HepG2 (cell line): Measurements from ENCODE around the gene GUCY1A1.

Source experiments
- CCAR2 ChIP-seq: fragments of 200-400 bp; formaldehyde crosslinking; optimal IDR thresholded peaks from 2 replicates; pipeline ENCODE3; 2018; ENCODE audit warnings: low read depth, mild to moderate bottlenecking, low read length, moderate library complexity
- CTCF ChIP-seq: sonication (generic); formaldehyde crosslinking; IDR thresholded peaks from 2 replicates; pipeline ENCODE4 v1.5.0; 2020; ENCODE audit warnings: mild to moderate bottlenecking, missing genetic modification reagents, moderate library complexity
- ETV5 ChIP-seq: IDR thresholded peaks from 2 replicates; pipeline ENCODE4 v1.6.1; 2018; ENCODE audit warnings: missing biosample characterization, missing genetic modification reagents, inconsistent platforms, borderline replicate concordance
- MAFK ChIP-seq, 2 experiments: IDR thresholded peaks in 1 of 2; conservative IDR thresholded peaks in 1 of 2; 2 replicates each; pipeline ENCODE4 v1.6.1; 2011; ENCODE audit warnings: improper control_type of control experiment in 2 of 2, low read length in 2 of 2
- POLR2A ChIP-seq, 2 experiments: IDR thresholded peaks; 2 replicates each; pipeline ENCODE4 v1.6.1; 2011; ENCODE audit warnings: low read depth in 2 of 2, low read length in 2 of 2, mild to moderate bottlenecking in 1 of 2, moderate library complexity in 1 of 2; ENCODE audit not compliant: insufficient read depth in 1 of 2
- RELA ChIP-seq: sonication (generic); formaldehyde crosslinking; IDR thresholded peaks from 2 replicates; pipeline ENCODE4 v1.4.0; 2020; ENCODE audit warnings: missing genetic modification reagents
- SP2 ChIP-seq: sonication (generic); formaldehyde crosslinking; IDR thresholded peaks from 2 replicates; pipeline ENCODE4 v1.5.1; 2020; ENCODE audit warnings: mild to moderate bottlenecking, missing genetic modification reagents
- ZBTB49 ChIP-seq: sonication (generic); formaldehyde crosslinking; IDR thresholded peaks from 2 replicates; pipeline ENCODE4 v1.4.0; 2020; ENCODE audit warnings: missing genetic modification reagents, borderline replicate concordance
- ZBTB7A ChIP-seq: sonication (generic); formaldehyde crosslinking; IDR thresholded peaks from 2 replicates; pipeline ENCODE4 v1.8.0; 2022; ENCODE audit warnings: mild to moderate bottlenecking, missing genetic modification reagents
- ZFP1 ChIP-seq: IDR thresholded peaks from 2 replicates; pipeline ENCODE4 v1.6.1; 2016
- ZKSCAN1 ChIP-seq: fragments of 150-350 bp; IDR thresholded peaks from 2 replicates; pipeline ENCODE4 v1.6.1; 2014; ENCODE audit warnings: low read length
- ZNF512B ChIP-seq: sonication (generic); formaldehyde crosslinking; IDR thresholded peaks from 2 replicates; pipeline ENCODE4 v1.5.1; 2020; ENCODE audit warnings: missing genetic modification reagents, mild to moderate bottlenecking, borderline replicate concordance
- ZNF558 ChIP-seq: sonication (generic); formaldehyde crosslinking; IDR thresholded peaks from 2 replicates; pipeline ENCODE4 v1.9.0; 2022; ENCODE audit warnings: mild to moderate bottlenecking, missing genetic modification reagents, borderline replicate concordance

- TF ChIP-seq POLR2A (IDR thresholded peaks at IDR 0.05; ENCODE audit: insufficient read depth in 1 of 2, low read depth in 2 of 2, low read length in 2 of 2) (no peak), ZNF558 (CRISPR knock-in tag) (no peak), ZNF512B (CRISPR knock-in tag) (no peak), ZFP1 (CRISPR knock-in tag) (no peak), SP2 (CRISPR knock-in tag) (no peak), ZBTB7A (CRISPR knock-in tag) (no peak), CCAR2 (no peak), ZBTB49 (CRISPR knock-in tag) (no peak), MAFK (conservative IDR thresholded peaks at IDR 0.05 in 1 of 2, IDR thresholded peaks at IDR 0.05 in 1 of 2; ENCODE audit: low read length in 2 of 2) (no peak), ETV5 (CRISPR knock-in tag) (no peak), RELA (CRISPR knock-in tag) (no peak), CTCF (no peak), ZKSCAN1 (no peak)
These were observed 13.6 kb upstream of the GUCY1A1 start for GRCh38 chr4:155653052-155653451.
